Endothelial cell of umbilical vein (primary cell): ENCODE measurements around the gene XRCC1. TPM values are rescaled to one million over a fixed set of nuclear protein-coding genes. Genes with fewer than 3 reads are reported as not detected.
"Not testable (repeated sequence)": the region's sequence is repeated elsewhere in the genome, so short reads cannot be mapped to it uniquely, and the experiment has no call there.

Source experiments
- BruUV-seq: library from RNA; stranded (reverse); fragments of 400-500 nt; replicated peaks from 2 replicates; lab custom pipeline; 2021; lab: Mats Ljungman, UMichigan
- CTCF ChIA-PET: fragments of 300-600, 350-600 bp; sonication (Branson Sonifier 250); formaldehyde crosslinking; loops from one replicate; lab custom pipeline; 2021; ENCODE audit warnings: antibody characterized with exemption, inconsistent platforms; lab: Charles Lee
- POLR2A ChIA-PET: fragments of 300-600, 350-600 bp; sonication (Branson Sonifier 250); formaldehyde crosslinking; loops from one replicate; lab custom pipeline; 2021; ENCODE audit warnings: antibody characterized with exemption, inconsistent platforms; lab: Charles Lee
- DNase-seq: peaks from one replicate; pipeline ENCODE4 v3.0.0-alpha.2; 2011; ENCODE audit warnings: low read depth, low spot score
- FAIRE-seq: peaks from 2 replicates; lab custom pipeline; 2011; peaks lifted over from hg19 to GRCh38; lab: Jason Lieb, UNC
- H2AFZ ChIP-seq: 2 replicates; pipeline ENCODE4 v1.6.0; 2012; ENCODE audit warnings: low read depth, low read length, control low read depth, inconsistent platforms
- H3K27ac ChIP-seq: 2 replicates; pipeline ENCODE4 v1.5.1; 2011; ENCODE audit warnings: low read depth, mild to moderate bottlenecking, control low read depth, low read length, moderate library complexity; ENCODE audit not compliant: insufficient read depth
- H3K27me3 ChIP-seq, 2 experiments: 2 replicates each; pipeline versions ENCODE4 v1.6.0 to v1.6.1; 2011; ENCODE audit warnings: low read length in 2 of 2, mixed read lengths in 1 of 2; ENCODE audit not compliant: control insufficient read depth in 2 of 2, insufficient read depth in 2 of 2
- H3K36me3 ChIP-seq, 2 experiments: 2 replicates in 1 of 2; 3 replicates in 1 of 2; pipeline ENCODE4 v1.5.1; 2011; ENCODE audit warnings: low read length in 2 of 2, mild to moderate bottlenecking in 1 of 2, moderate library complexity in 1 of 2; ENCODE audit not compliant: control insufficient read depth in 2 of 2, insufficient read depth in 2 of 2; ENCODE audit errors: extremely low read depth in 1 of 2
- H3K4me1 ChIP-seq: 3 replicates; pipeline ENCODE4 v1.5.1; 2011; ENCODE audit warnings: mild to moderate bottlenecking, low read length; ENCODE audit not compliant: control insufficient read depth, insufficient read depth; ENCODE audit errors: extremely low read depth
- H3K4me2 ChIP-seq: 2 replicates; pipeline ENCODE4 v1.6.1; 2011; ENCODE audit warnings: low read length, control low read depth, mixed read lengths; ENCODE audit not compliant: insufficient read depth
- H3K4me3 ChIP-seq, 3 experiments: fragments of 200-600 bp in 1 of 3; sonication (generic), shearing (Covaris generic) in 1 of 3; replicated peaks in 1 of 3; 2 replicates each; pipeline ENCODE4 v1.5.1; 2011 to 2016; ENCODE audit warnings: control low read depth in 3 of 3, low read length in 3 of 3, mild to moderate bottlenecking in 2 of 3, inconsistent platforms in 1 of 3, low read depth in 1 of 3, moderate library complexity in 1 of 3; ENCODE audit not compliant: insufficient read depth in 1 of 3
- H3K79me2 ChIP-seq: 2 replicates; pipeline ENCODE4 v1.6.0; 2012; ENCODE audit warnings: low read length, inconsistent platforms; ENCODE audit not compliant: control insufficient read depth, insufficient read depth
- H3K9ac ChIP-seq: replicated peaks from 2 replicates; pipeline ENCODE3; 2011; ENCODE audit warnings: low read length, control low read depth; ENCODE audit not compliant: insufficient read depth; ENCODE audit errors: extremely low read depth
- H3K9me1 ChIP-seq: replicated peaks from 3 replicates; pipeline ENCODE4 v1.6.0; 2011; ENCODE audit warnings: mild to moderate bottlenecking, low read length; ENCODE audit not compliant: control insufficient read depth, insufficient read depth; ENCODE audit errors: extremely low read depth
- H3K9me3 ChIP-seq: replicated peaks from 2 replicates; pipeline ENCODE4 v1.5.1; 2012; ENCODE audit warnings: low read length, inconsistent platforms; ENCODE audit not compliant: control insufficient read depth, insufficient read depth
- H4K20me1 ChIP-seq: replicated peaks from 2 replicates; pipeline ENCODE3; 2011; ENCODE audit warnings: mild to moderate bottlenecking, low read length; ENCODE audit not compliant: control insufficient read depth, insufficient read depth; ENCODE audit errors: extremely low read depth
- EZH2 ChIP-seq: IDR thresholded peaks from 2 replicates; pipeline ENCODE4 v1.6.1; 2012; ENCODE audit warnings: borderline replicate concordance, low read depth, mild to moderate bottlenecking, moderate library complexity, low read length, inconsistent platforms; ENCODE audit not compliant: severe bottlenecking
- FOS ChIP-seq: IDR thresholded peaks from 2 replicates; pipeline ENCODE4 v1.6.1; 2011; ENCODE audit warnings: mild to moderate bottlenecking, low read length, moderate library complexity, borderline replicate concordance; ENCODE audit not compliant: insufficient read depth
- GATA2 ChIP-seq: IDR thresholded peaks from 2 replicates; pipeline ENCODE4 v1.7.0; 2011; ENCODE audit warnings: low read depth, mild to moderate bottlenecking, moderate library complexity, mixed read lengths, low read length; ENCODE audit not compliant: insufficient read length, insufficient read depth
- JUN ChIP-seq: IDR thresholded peaks from 2 replicates; pipeline ENCODE4 v1.6.1; 2011; ENCODE audit warnings: borderline replicate concordance, low read depth; ENCODE audit not compliant: insufficient read length, insufficient read depth
- MYC ChIP-seq: IDR thresholded peaks from one replicate; pipeline ENCODE4 v1.6.1; 2011; ENCODE audit warnings: mild to moderate bottlenecking, low read depth, low read length
- POLR2A ChIP-seq: IDR thresholded peaks from 2 replicates; pipeline ENCODE4 v1.6.1; 2012; ENCODE audit warnings: low read depth, mild to moderate bottlenecking, control low read depth, low read length
- POLR2AphosphoS5 ChIP-seq: IDR thresholded peaks from 2 replicates; pipeline ENCODE4 v1.6.1; 2012; ENCODE audit warnings: low read depth, mild to moderate bottlenecking, control low read depth, low read length, moderate library complexity; ENCODE audit not compliant: insufficient read depth
- dilution Hi-C: fragments of 300-500 bp; cut with MboI; formaldehyde crosslinking; loops from one replicate; pipeline ENCODE4 v1.15.0; 2019; ENCODE audit warnings: low sequenced_read_pairs; ENCODE audit not compliant: extremely low pct_ligation_motif_present
- intact Hi-C: fragments of 100-400 bp; cut with micrococcal nuclease; formaldehyde crosslinking; loops from one replicate; pipeline ENCODE4 v1.10.0; 2022
- polyA plus RNA-seq, 4 experiments: library from polyadenylated mRNA; depleted of rRNA in 3 of 4; stranded (reverse) in 3 of 4; unstranded in 1 of 4; fragments of >200 nt; gene quantifications; 2 replicates each; pipeline versions ENCODE4 v1.2.1 to v1.2.3, GENCODE V29; 2011 to 2012; ENCODE audit warnings: missing spikeins in 1 of 4
- total RNA-seq: library from RNA; stranded (reverse); gene quantifications from 2 replicates; pipeline ENCODE4 v1.2.3, GENCODE V29; 2021
- TF ChIP-seq, protein P1 (sequence below), 2 donors: IDR thresholded peaks; 1 replicate in 1 of 2; 2 replicates in 1 of 2; pipeline ENCODE4 v1.5.1; 2011; ENCODE audit warnings: low read length in 2 of 2, mild to moderate bottlenecking in 2 of 2, moderate library complexity in 2 of 2, control low read depth in 1 of 2, inconsistent platforms in 1 of 2, low read depth in 1 of 2; ENCODE audit not compliant: insufficient read depth in 1 of 2; ENCODE audit errors: extremely low read depth in 1 of 2
- TF ChIP-seq, protein P2 (sequence below): IDR thresholded peaks from 2 replicates; pipeline ENCODE4 v1.6.1; 2011; ENCODE audit not compliant: insufficient read depth, insufficient read length

XRCC1 gene
- total and polyA plus RNA-seq, 2 donors (not counting 3 experiments of a cell fraction or from before 2014, with no cell fraction given): 29.5 to 39.3 TPM

DNA sequence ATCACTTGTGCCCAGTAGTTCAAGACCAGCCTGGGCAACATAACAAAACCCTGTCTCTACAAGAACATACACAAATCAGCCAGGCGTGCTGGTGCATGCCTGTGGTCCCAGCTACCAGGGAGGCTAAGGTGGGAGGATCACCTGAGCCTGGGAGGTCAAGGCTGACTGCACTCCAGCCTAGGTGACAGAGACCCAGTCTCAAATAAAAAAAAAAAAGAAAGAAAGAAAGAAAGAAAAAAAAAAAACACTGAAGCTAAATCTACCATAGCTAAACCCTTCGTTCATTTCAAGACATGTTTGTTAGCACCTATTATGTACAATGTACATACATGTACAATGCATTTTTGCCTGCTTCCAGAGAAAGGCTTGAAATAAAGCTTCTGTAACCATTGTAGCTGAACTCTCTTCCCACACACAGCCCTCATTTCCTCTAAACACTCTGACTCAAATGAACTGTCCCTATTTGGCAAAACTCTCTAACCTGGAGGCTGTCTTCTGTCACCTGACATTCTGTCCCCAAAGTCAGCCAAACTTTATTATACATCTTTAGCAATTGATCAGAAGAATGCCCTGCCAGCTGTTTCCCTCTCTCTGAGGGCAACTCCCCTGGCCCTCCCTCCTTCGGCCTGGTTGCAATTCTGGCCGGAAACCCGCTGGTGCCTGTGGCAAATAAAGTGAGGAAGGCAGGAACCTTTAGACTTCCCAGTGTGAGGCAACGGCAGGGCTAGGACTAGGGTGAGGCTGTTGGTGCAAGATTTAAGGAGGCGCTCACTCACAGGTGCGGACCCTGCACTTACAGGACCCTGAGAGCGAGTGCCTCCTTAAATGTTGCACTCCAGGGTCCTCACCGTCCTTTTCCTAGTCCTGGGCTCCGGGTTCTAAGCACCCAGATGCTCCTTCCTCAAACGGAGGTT is 50.1 kb downstream of the XRCC1 start:
- Histone ChIP-seq H3K36me3 (no peaks in the 10 kb centered on the region), H3K27ac (peak overlapping the region; percentile 30), H3K4me1 (peaks cover 15% of the 10 kb centered on the region), H3K4me3 (peak overlapping the region; percentile 82 to 97 (median 83)), H3K9ac (peak overlapping the region; percentile 17), H3K4me2 (peak overlapping the region; percentile 54), H3K9me3 (no peaks in the 10 kb centered on the region), H3K27me3 (no peaks in the 10 kb centered on the region), H3K9me1 (no peaks in the 10 kb centered on the region), H3K79me2 (peaks cover 19% of the 10 kb centered on the region), H4K20me1 (no peaks in the 10 kb centered on the region), H2AFZ (peak overlapping the region; percentile 67)
- CTCF ChIA-PET: interaction anchor here (0.7 to 11.6 kb wide), 7 partner anchors 10 to 1085 kb away, joined by 3 to 833 read pairs (median 4); partner anchors contain the start of gene ZNF575
- TF ChIP-seq GATA2 (no peak), POLR2A (no peak), EZH2 (no peak), JUN (no peak), FOS (no peak), POLR2AphosphoS5 (no peak), MYC (no peak)
- TF ChIP-seq, protein P1, sequence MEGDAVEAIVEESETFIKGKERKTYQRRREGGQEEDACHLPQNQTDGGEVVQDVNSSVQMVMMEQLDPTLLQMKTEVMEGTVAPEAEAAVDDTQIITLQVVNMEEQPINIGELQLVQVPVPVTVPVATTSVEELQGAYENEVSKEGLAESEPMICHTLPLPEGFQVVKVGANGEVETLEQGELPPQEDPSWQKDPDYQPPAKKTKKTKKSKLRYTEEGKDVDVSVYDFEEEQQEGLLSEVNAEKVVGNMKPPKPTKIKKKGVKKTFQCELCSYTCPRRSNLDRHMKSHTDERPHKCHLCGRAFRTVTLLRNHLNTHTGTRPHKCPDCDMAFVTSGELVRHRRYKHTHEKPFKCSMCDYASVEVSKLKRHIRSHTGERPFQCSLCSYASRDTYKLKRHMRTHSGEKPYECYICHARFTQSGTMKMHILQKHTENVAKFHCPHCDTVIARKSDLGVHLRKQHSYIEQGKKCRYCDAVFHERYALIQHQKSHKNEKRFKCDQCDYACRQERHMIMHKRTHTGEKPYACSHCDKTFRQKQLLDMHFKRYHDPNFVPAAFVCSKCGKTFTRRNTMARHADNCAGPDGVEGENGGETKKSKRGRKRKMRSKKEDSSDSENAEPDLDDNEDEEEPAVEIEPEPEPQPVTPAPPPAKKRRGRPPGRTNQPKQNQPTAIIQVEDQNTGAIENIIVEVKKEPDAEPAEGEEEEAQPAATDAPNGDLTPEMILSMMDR (IDR thresholded peaks at IDR 0.05; ENCODE audit: extremely low read depth in 1 of 2, insufficient read depth in 1 of 2, low read depth in 1 of 2, low read length in 2 of 2): no peak
- TF ChIP-seq, protein P2, sequence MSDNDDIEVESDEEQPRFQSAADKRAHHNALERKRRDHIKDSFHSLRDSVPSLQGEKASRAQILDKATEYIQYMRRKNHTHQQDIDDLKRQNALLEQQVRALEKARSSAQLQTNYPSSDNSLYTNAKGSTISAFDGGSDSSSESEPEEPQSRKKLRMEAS: no peak
- POLR2A ChIA-PET: interaction anchor here (1.0 kb wide), 1 partner anchor 8 kb away, joined by 3 read pairs; the partner anchor contains the start of gene ZNF575
- DNase-seq (peak; percentile 51), FAIRE-seq (peak; percentile 83)
- BruUV-seq: no TSS peak
- dilution Hi-C loops: no loop called here
- intact Hi-C loops: loop anchor here (5.0 kb wide), 1 partner anchor 63 kb away; no protein-coding TSS in a partner anchor

DNA sequence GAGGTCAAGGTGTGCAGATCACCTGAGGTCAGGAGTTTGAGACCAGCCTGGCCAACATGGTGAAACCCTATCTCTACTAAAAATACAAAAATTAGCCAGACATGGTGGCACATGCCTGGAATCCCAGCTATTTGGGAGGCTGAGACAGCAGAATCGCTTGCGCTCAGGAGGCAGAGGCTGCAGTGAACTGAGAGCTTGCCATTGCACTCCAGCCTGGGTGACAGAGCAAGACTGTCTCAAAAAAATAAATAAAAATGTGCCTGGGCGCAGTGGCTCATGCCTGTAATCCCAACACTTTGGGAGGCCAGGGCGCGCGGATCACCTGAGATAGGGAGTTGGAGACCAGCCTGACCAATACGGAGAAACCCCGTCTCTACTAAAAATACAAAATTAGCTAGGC is 51.6 kb downstream of the XRCC1 start:
- H3K27ac ChIP-seq, BruUV-seq, H4K20me1 ChIP-seq, H3K9ac ChIP-seq, H3K9me3 ChIP-seq, intact Hi-C loops, H3K9me1 ChIP-seq, DNase-seq, dilution Hi-C loops, FAIRE-seq, H3K36me3 ChIP-seq, H3K4me3 ChIP-seq, H3K4me2 ChIP-seq, H2AFZ ChIP-seq, H3K27me3 ChIP-seq: not testable (repeated sequence)
- peaks cover 15% of the 10 kb centered on the region for H3K4me1 ChIP-seq
- ChIA-PET CTCF (interaction anchor here (11.6 kb wide), 1 partner anchor 77 kb away, joined by 833 read pairs; no protein-coding TSS in a partner anchor), POLR2A (interaction anchor here (0.6 kb wide), 1 partner anchor 84 kb away, joined by 4 read pairs; no protein-coding TSS in a partner anchor)
- H3K79me2 ChIP-seq: peaks cover 19% of the 10 kb centered on the region
